HEK293T (cell line): Measurements from ENCODE around the gene DNMT3B.
"Not testable (repeated sequence)": the region's sequence is repeated elsewhere in the genome, so short reads cannot be mapped to it uniquely, and the experiment has no call there.

ENCODE experiments used
- CTCF ChIA-PET: fragments of 350-600 bp; formaldehyde crosslinking; extraction: SDS; loops from one replicate; lab custom pipeline; 2021; ENCODE audit warnings: antibody characterized with exemption, inconsistent platforms; lab: Yijun Ruan, JAX
- POLR2A ChIA-PET: fragments of 350-600 bp; formaldehyde crosslinking; extraction: SDS; loops from one replicate; lab custom pipeline; 2020; ENCODE audit warnings: antibody characterized with exemption, inconsistent platforms; lab: Yijun Ruan, JAX
- DNase-seq: peaks from one replicate; pipeline ENCODE4 v3.0.0; 2012; ENCODE audit warnings: mixed read lengths; ENCODE audit errors: extremely low spot score
- ARNT ChIP-seq: fragments of 450-650 bp; IDR thresholded peaks from 2 replicates; pipeline ENCODE4 v1.6.1; 2017; ENCODE audit warnings: mild to moderate bottlenecking
- BHLHE40 ChIP-seq: fragments of 450-650 bp; IDR thresholded peaks from 2 replicates; pipeline ENCODE4 v1.6.1; 2016; ENCODE audit warnings: mild to moderate bottlenecking, moderate library complexity, borderline replicate concordance
- CTBP1 ChIP-seq: fragments of 450-650 bp; IDR thresholded peaks from 2 replicates; pipeline ENCODE4 v1.6.1; 2016; ENCODE audit warnings: borderline replicate concordance
- ELF4 ChIP-seq: fragments of 450-650 bp; IDR thresholded peaks from 2 replicates; pipeline ENCODE4 v1.6.1; 2017; ENCODE audit warnings: antibody characterized with exemption
- FOXA1 ChIP-seq: fragments of 450-650 bp; IDR thresholded peaks from 2 replicates; pipeline ENCODE4 v1.6.1; 2016; ENCODE audit warnings: mild to moderate bottlenecking
- FOXK2 ChIP-seq: fragments of 450-650 bp; IDR thresholded peaks from 2 replicates; pipeline ENCODE4 v1.6.1; 2016; ENCODE audit warnings: mild to moderate bottlenecking
- FOXM1 ChIP-seq: fragments of 450-650 bp; IDR thresholded peaks from 2 replicates; pipeline ENCODE4 v1.6.1; 2017; ENCODE audit warnings: mild to moderate bottlenecking, borderline replicate concordance
- HDGF ChIP-seq: fragments of 450-650 bp; IDR thresholded peaks from 2 replicates; pipeline ENCODE4 v1.6.1; 2017; ENCODE audit warnings: antibody characterized with exemption, borderline replicate concordance
- L3MBTL2 ChIP-seq: fragments of 450-650 bp; conservative IDR thresholded peaks from 2 replicates; pipeline ENCODE4 v1.6.1; 2016; ENCODE audit warnings: mild to moderate bottlenecking
- LEF1 ChIP-seq: fragments of 450-650 bp; IDR thresholded peaks from 2 replicates; pipeline ENCODE4 v1.6.1; 2017; ENCODE audit warnings: mild to moderate bottlenecking, borderline replicate concordance
- NFRKB ChIP-seq: fragments of 450-650 bp; IDR thresholded peaks from 2 replicates; pipeline ENCODE4 v1.6.1; 2016; ENCODE audit warnings: mild to moderate bottlenecking, moderate library complexity
- PKNOX1 ChIP-seq: fragments of 450-650 bp; IDR thresholded peaks from 2 replicates; pipeline ENCODE4 v1.6.1; 2016
- SP1 ChIP-seq: fragments of 450-650 bp; IDR thresholded peaks from 2 replicates; pipeline ENCODE4 v1.6.1; 2017
- SUZ12 ChIP-seq: fragments of 450-650 bp; IDR thresholded peaks from 2 replicates; pipeline ENCODE4 v1.6.1; 2016; ENCODE audit warnings: mild to moderate bottlenecking
- TARDBP ChIP-seq: fragments of 450-650 bp; IDR thresholded peaks from 2 replicates; pipeline ENCODE4 v1.6.1; 2016
- ZNF384 ChIP-seq: fragments of 450-650 bp; IDR thresholded peaks from 2 replicates; pipeline ENCODE4 v1.6.1; 2016

Gene DNMT3B

GRCh38 chr20:32796383-32796948 lies 34.3 kb downstream of the DNMT3B start:
- CTCF ChIA-PET: interaction anchor here (0.5 kb wide), 1 partner anchor 12 kb away, joined by 4 read pairs; no protein-coding TSS in a partner anchor
- no peak for TF ChIP-seq ELF4
- no peak for TF ChIP-seq TARDBP
- TF ChIP-seq FOXK2: no peak
- no peak for TF ChIP-seq PKNOX1
- TF ChIP-seq SP1: no peak
- no peak for TF ChIP-seq LEF1
- no peak for TF ChIP-seq BHLHE40
- no peak for TF ChIP-seq FOXA1
- TF ChIP-seq ARNT: no peak
- POLR2A ChIA-PET: interaction anchor here (0.8 kb wide), 1 partner anchor 12 kb away, joined by 3 read pairs; no protein-coding TSS in a partner anchor
- no peak for DNase-seq

- TF ChIP-seq FOXK2 (no peak), CTBP1 (no peak), HDGF (no peak), NFRKB (no peak), ELF4 (no peak), FOXM1 (no peak), SP1 (no peak), BHLHE40 (no peak), TARDBP (no peak), SUZ12 (no peak), L3MBTL2 (no peak), ARNT (no peak), ZNF384 (no peak), LEF1 (no peak), PKNOX1 (no peak), FOXA1 (no peak)
- POLR2A ChIA-PET: interaction anchor here (0.8 kb wide), 1 partner anchor 12 kb away, joined by 3 read pairs; no protein-coding TSS in a partner anchor
- DNase-seq: no peak
- CTCF ChIA-PET: interaction anchor here (0.5 kb wide), 1 partner anchor 12 kb away, joined by 4 read pairs; no protein-coding TSS in a partner anchor
Observed at GRCh38 chr20:32796981-32797451, 34.8 kb downstream of the DNMT3B start.

- DNase-seq, POLR2A ChIA-PET: not testable (repeated sequence)
- CTCF ChIA-PET: interaction anchor here (1.0 kb wide), 1 partner anchor 8 kb away, joined by 3 read pairs; no protein-coding TSS in a partner anchor
Observed at GRCh38 chr20:32797571-32797970, 35.4 kb downstream of the DNMT3B start.

- TF ChIP-seq FOXK2 (no peak), BHLHE40 (no peak), HDGF (no peak), FOXA1 (no peak)
- ChIA-PET POLR2A (no interaction called here), CTCF (interaction anchor here (1.0 kb wide), 1 partner anchor 9 kb away, joined by 3 read pairs; no protein-coding TSS in a partner anchor)
- no peak for DNase-seq
Observed at GRCh38 chr20:32798046-32798981, 36.1 kb downstream of the DNMT3B start.

GRCh38 chr20:32803092-32803491 lies 40.9 kb downstream of the DNMT3B start:
- TF ChIP-seq FOXK2 (no peak), FOXA1 (no peak), L3MBTL2 (no peak), LEF1 (no peak)
- no peak for DNase-seq
- ChIA-PET CTCF (interaction anchor here (1.3 kb wide), 1 partner anchor 25 kb away, joined by 3 read pairs; no protein-coding TSS in a partner anchor), POLR2A (no interaction called here)

GRCh38 chr20:32804022-32804715 lies 42.0 kb downstream of the DNMT3B start:
- ChIA-PET POLR2A (no interaction called here), CTCF (no interaction called here)
- no peak for DNase-seq
- TF ChIP-seq ELF4: no peak
- TF ChIP-seq HDGF: no peak
- TF ChIP-seq SP1: no peak
- no peak for TF ChIP-seq FOXM1
- TF ChIP-seq SUZ12: no peak
- no peak for TF ChIP-seq FOXK2
- TF ChIP-seq ZNF384: no peak
- TF ChIP-seq NFRKB: no peak
- TF ChIP-seq LEF1: no peak
- TF ChIP-seq L3MBTL2: no peak
- TF ChIP-seq TARDBP: no peak
- no peak for TF ChIP-seq BHLHE40
- TF ChIP-seq ARNT: no peak
- TF ChIP-seq FOXA1: no peak
- TF ChIP-seq CTBP1: no peak
- TF ChIP-seq PKNOX1: no peak
